Bladder microvascular endothelial cell (primary cell): ENCODE data around the gene HSD17B3. TPM values are rescaled to one million over a fixed set of nuclear protein-coding genes. Genes with fewer than 3 reads are reported as not detected.

Source experiments
- total RNA-seq: library from RNA; depleted of rRNA; stranded (reverse); fragments of >200 nt; gene quantifications from 2 replicates; pipeline ENCODE4 v1.2.3, GENCODE V29; 2014

Gene HSD17B3
- total RNA-seq: 0.13 TPM in 1 of 2 replicates, not detected in the other

DNA sequence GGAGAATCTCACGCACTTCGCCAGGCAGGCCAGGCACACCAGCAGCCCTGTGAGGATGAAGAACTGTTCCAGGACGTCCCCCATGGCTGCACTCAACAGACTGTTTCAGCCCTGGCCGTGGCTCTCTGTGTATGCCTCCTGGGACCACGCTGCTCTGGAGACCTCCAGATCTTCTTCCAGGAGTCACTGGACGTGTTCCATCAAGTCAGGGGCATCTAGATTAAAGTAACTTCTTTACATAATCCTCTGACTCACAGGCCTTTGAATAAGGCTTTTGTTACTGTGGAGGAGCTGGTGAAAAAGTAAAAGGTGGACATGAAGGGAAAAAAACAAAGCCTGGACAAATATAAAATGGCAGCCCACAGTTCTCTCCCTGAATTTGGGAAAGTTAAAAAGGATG lies at the start of gene HSD17B3:
HSD17B3 (minus strand) TSS at position 156 of the 400 bp plus-strand sequence; CDS start at position 84, 72 bp downstream.

Other genes starting within 250 kb of the HSD17B3 start
- gene SLC35D2, start 81.5 kb upstream of the HSD17B3 start, total RNA-seq: 16.0 and 25.5 TPM in 2 replicates
- 9.1 and 9.6 TPM in 2 replicates for gene ZNF367, start 116.2 kb upstream of the HSD17B3 start, total RNA-seq
- gene HABP4, start 148.0 kb upstream of the HSD17B3 start, total RNA-seq: 6.5 and 10.1 TPM in 2 replicates